HG03558 (cell line): ENCODE results near the gene FOS.
"Not testable (repeated sequence)": the region's sequence is repeated elsewhere in the genome, so short reads cannot be mapped to it uniquely, and the experiment has no call there.

Experiments used
- ATAC-seq: cut with Tn5 transposase; IDR thresholded peaks from one replicate; pipeline ENCODE4 v1.9.1; 2021; ENCODE audit warnings: moderate number of reproducible peaks; ENCODE audit not compliant: unreplicated experiment; ENCODE audit errors: extremely low read depth

Gene FOS

GRCh38 chr14:75278422-75279152 lies at the start of gene FOS:
FOS (plus strand) TSS chr14:75278828; CDS start chr14:75278983, 155 bp downstream.
- ATAC-seq, result peak; percentile 51

- no peak for ATAC-seq
Observed at GRCh38 chr14:75229661-75230139, 48.9 kb upstream of the FOS start.

- ATAC-seq, result no peak
Observed at GRCh38 chr14:75230140-75230792, 48.4 kb upstream of the FOS start.

GRCh38 chr14:75231320-75231719 lies 47.3 kb upstream of the FOS start:
- no peak for ATAC-seq

GRCh38 chr14:75232191-75232590 lies 46.4 kb upstream of the FOS start:
- no peak for ATAC-seq

- no peak for ATAC-seq
Observed at GRCh38 chr14:75232597-75232996, 46.0 kb upstream of the FOS start.

- no peak for ATAC-seq
Observed at GRCh38 chr14:75234173-75235115, 44.2 kb upstream of the FOS start.

- not testable (repeated sequence) for ATAC-seq
Observed at GRCh38 chr14:75235198-75235597, 43.4 kb upstream of the FOS start.

GRCh38 chr14:75236467-75236866 lies 42.2 kb upstream of the FOS start:
- no peak for ATAC-seq

- ATAC-seq, result no peak
Observed at GRCh38 chr14:75236901-75237419, 41.7 kb upstream of the FOS start.

- no peak for ATAC-seq
Observed at GRCh38 chr14:75238756-75239455, 39.7 kb upstream of the FOS start.

GRCh38 chr14:75240781-75241180 lies 37.8 kb upstream of the FOS start:
- ATAC-seq, result no peak

- ATAC-seq, result no peak
Observed at GRCh38 chr14:75242546-75243273, 35.9 kb upstream of the FOS start.

GRCh38 chr14:75244121-75244520 lies 34.5 kb upstream of the FOS start:
- no peak for ATAC-seq

- ATAC-seq, result no peak
Observed at GRCh38 chr14:75246546-75247285, 31.9 kb upstream of the FOS start.

- ATAC-seq, result no peak
Observed at GRCh38 chr14:75247286-75247922, 31.2 kb upstream of the FOS start.

GRCh38 chr14:75247939-75248338 lies 30.7 kb upstream of the FOS start:
- ATAC-seq, result no peak
